ENCODE data around the gene NPC1. TPM values are rescaled to one million over a fixed set of nuclear protein-coding genes. Genes with fewer than 3 reads are reported as not detected.

The NPC1 gene
- total RNA-seq, 1 experiment from 2014 or later: 51.6 TPM

DNA sequence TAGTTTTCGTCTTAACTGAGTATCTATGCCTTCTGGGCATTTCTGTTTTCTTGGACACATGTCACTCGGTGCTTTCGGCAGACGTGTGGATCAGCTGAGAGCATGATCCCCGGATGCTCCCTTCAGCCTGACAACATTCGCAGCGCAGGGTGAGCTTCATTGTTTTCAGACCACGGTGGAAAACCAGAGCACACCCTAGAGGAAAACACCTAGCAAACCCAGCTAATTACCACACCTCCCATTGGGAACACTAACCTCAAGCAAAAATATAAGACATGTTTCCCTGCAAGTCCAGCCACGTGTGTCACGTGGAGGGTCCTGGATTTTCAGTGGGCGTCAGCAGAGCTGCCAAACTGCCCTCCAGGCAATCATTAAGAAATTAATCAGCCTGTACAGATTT, 45.4 kb upstream of the NPC1 start:
- Histone ChIP-seq H3K9me2 (ENCODE audit: insufficient read depth) (no peaks in the 10 kb centered on the region), H3K27me3 (ENCODE audit: insufficient read depth, low read length) (no peaks in the 10 kb centered on the region), H3K4me2 (ENCODE audit: low read length) (no peak overlapping the region), H3K36me3 (ENCODE audit: control insufficient read depth in 1 of 2, insufficient read depth in 2 of 2, low read length in 2 of 2) (no peaks in the 10 kb centered on the region), H3K9me3 (ENCODE audit: control insufficient read depth in 1 of 2, insufficient read depth in 1 of 2, low read depth in 1 of 2, low read length in 2 of 2) (no peaks in the 10 kb centered on the region), H3K27ac (ENCODE audit: low read depth, low read length) (no peak overlapping the region), H2AFZ (ENCODE audit: low read depth, low read length, poor library complexity, severe bottlenecking) (no peak overlapping the region), H3K79me2 (ENCODE audit: insufficient read depth, low read length) (no peaks in the 10 kb centered on the region), H3K4me3 (replicated peaks in 1 of 2; ENCODE audit: low read depth in 1 of 2, low read length in 2 of 2) (no peak overlapping the region), H4K20me1 (ENCODE audit: insufficient read depth) (no peaks in the 10 kb centered on the region), H3K9ac (ENCODE audit: low read length) (no peak overlapping the region), H3K4me1 (ENCODE audit: control insufficient read depth in 1 of 2, insufficient read depth in 2 of 2, low read length in 2 of 2) (peaks cover 53% of the 10 kb centered on the region in 2 experiments)
- ChIA-PET CTCF (interaction anchor here (0.9 to 13.0 kb wide), 3 partner anchors 9 to 72 kb away, joined by 3 to 178 read pairs (median 4); no protein-coding TSS in a partner anchor), POLR2A (interaction anchor here (0.7 kb wide), 1 partner anchor 38 kb away, joined by 3 read pairs; no protein-coding TSS in a partner anchor), RAD21 (ENCODE audit: low non-redundant PET in 1 of 2, low total read pairs in 2 of 2, uncharacterized antibody in 2 of 2, unreplicated experiment in 2 of 2) (no interaction called here)
- BruUV-seq (replicated peaks): no TSS peak
- ATAC-seq (no peak), DNase-seq (ENCODE audit: low read depth, low spot score) (no peak)
- no peak for TF ChIP-seq YY1 (IDR thresholded peaks at IDR 0.05; ENCODE audit: extremely low read depth, insufficient replicate concordance, low read depth, low read length)
- no peak for TF ChIP-seq EZH2 (IDR thresholded peaks at IDR 0.05)
- no peak for TF ChIP-seq ELF1 (IDR thresholded peaks at IDR 0.05; ENCODE audit: borderline replicate concordance, low read depth)
- TF ChIP-seq EZH2phosphoT487 (IDR thresholded peaks at IDR 0.05; ENCODE audit: borderline replicate concordance): no peak
- TF ChIP-seq, protein P1, sequence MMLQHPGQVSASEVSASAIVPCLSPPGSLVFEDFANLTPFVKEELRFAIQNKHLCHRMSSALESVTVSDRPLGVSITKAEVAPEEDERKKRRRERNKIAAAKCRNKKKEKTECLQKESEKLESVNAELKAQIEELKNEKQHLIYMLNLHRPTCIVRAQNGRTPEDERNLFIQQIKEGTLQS (IDR thresholded peaks at IDR 0.05): no peak
- TF ChIP-seq, protein P2, sequence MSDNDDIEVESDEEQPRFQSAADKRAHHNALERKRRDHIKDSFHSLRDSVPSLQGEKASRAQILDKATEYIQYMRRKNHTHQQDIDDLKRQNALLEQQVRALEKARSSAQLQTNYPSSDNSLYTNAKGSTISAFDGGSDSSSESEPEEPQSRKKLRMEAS (IDR thresholded peaks at IDR 0.05): no peak
- TF ChIP-seq CEBPB (IDR thresholded peaks at IDR 0.05; ENCODE audit: low read depth): no peak
- TF ChIP-seq, protein P3, sequence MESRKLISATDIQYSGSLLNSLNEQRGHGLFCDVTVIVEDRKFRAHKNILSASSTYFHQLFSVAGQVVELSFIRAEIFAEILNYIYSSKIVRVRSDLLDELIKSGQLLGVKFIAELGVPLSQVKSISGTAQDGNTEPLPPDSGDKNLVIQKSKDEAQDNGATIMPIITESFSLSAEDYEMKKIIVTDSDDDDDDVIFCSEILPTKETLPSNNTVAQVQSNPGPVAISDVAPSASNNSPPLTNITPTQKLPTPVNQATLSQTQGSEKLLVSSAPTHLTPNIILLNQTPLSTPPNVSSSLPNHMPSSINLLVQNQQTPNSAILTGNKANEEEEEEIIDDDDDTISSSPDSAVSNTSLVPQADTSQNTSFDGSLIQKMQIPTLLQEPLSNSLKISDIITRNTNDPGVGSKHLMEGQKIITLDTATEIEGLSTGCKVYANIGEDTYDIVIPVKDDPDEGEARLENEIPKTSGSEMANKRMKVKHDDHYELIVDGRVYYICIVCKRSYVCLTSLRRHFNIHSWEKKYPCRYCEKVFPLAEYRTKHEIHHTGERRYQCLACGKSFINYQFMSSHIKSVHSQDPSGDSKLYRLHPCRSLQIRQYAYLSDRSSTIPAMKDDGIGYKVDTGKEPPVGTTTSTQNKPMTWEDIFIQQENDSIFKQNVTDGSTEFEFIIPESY (IDR thresholded peaks at IDR 0.05; ENCODE audit: extremely low read depth, insufficient replicate concordance, low read length): no peak
- no peak for TF ChIP-seq TCF7L2 (IDR thresholded peaks at IDR 0.05; ENCODE audit: borderline replicate concordance, extremely low read depth, insufficient read depth, insufficient read length)
- no peak for TF ChIP-seq ZFX (IDR thresholded peaks at IDR 0.05)
- TF ChIP-seq POLR2A (IDR thresholded peaks at IDR 0.05; ENCODE audit: borderline replicate concordance, extremely low read depth, insufficient read depth, insufficient read length): no peak
- TF ChIP-seq, protein P4, sequence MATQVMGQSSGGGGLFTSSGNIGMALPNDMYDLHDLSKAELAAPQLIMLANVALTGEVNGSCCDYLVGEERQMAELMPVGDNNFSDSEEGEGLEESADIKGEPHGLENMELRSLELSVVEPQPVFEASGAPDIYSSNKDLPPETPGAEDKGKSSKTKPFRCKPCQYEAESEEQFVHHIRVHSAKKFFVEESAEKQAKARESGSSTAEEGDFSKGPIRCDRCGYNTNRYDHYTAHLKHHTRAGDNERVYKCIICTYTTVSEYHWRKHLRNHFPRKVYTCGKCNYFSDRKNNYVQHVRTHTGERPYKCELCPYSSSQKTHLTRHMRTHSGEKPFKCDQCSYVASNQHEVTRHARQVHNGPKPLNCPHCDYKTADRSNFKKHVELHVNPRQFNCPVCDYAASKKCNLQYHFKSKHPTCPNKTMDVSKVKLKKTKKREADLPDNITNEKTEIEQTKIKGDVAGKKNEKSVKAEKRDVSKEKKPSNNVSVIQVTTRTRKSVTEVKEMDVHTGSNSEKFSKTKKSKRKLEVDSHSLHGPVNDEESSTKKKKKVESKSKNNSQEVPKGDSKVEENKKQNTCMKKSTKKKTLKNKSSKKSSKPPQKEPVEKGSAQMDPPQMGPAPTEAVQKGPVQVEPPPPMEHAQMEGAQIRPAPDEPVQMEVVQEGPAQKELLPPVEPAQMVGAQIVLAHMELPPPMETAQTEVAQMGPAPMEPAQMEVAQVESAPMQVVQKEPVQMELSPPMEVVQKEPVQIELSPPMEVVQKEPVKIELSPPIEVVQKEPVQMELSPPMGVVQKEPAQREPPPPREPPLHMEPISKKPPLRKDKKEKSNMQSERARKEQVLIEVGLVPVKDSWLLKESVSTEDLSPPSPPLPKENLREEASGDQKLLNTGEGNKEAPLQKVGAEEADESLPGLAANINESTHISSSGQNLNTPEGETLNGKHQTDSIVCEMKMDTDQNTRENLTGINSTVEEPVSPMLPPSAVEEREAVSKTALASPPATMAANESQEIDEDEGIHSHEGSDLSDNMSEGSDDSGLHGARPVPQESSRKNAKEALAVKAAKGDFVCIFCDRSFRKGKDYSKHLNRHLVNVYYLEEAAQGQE (IDR thresholded peaks at IDR 0.05; ENCODE audit: low read depth): no peak
- intact Hi-C loops (cut with micrococcal nuclease): no loop called here
